ENCODE measurements around the gene NSG1. TPM values are rescaled to one million over a fixed set of nuclear protein-coding genes. Genes with fewer than 3 reads are reported as not detected.

NSG1 gene
- total and polyA plus RNA-seq, 2 experiments from 2014 or later, result 0.31 to 0.86 TPM

- DNase-seq, result no peak
- Histone ChIP-seq H3K9me3 (ENCODE audit: low read depth) (no peaks in the 10 kb centered on the region), H3K9me2 (ENCODE audit: insufficient read depth) (no peaks in the 10 kb centered on the region), H3K79me2 (ENCODE audit: insufficient read depth) (no peaks in the 10 kb centered on the region), H3F3A (ENCODE audit: insufficient read depth) (peaks cover 18% of the 10 kb centered on the region), H3K27me3 (replicated peaks; ENCODE audit: insufficient read depth) (no peaks in the 10 kb centered on the region), H4K20me1 (ENCODE audit: insufficient read depth) (no peaks in the 10 kb centered on the region), H3K27ac (no peak overlapping the region), H3K36me3 (ENCODE audit: low read depth) (peaks cover 12% of the 10 kb centered on the region; the same call in 1 of the 2 replicates), H2AFZ (no peak overlapping the region), H3K4me1 (ENCODE audit: insufficient read depth) (peaks cover 22% of the 10 kb centered on the region), H3K4me3 (no peak overlapping the region), H3K9ac (no peak overlapping the region), H3K4me2 (ENCODE audit: unreplicated experiment) (no peak overlapping the region)
- TF ChIP-seq EZH2 (IDR thresholded peaks at IDR 0.05; ENCODE audit: insufficient read depth, poor library complexity, severe bottlenecking), result no peak
- no peak for TF ChIP-seq EZH2phosphoT487 (IDR thresholded peaks at IDR 0.05; ENCODE audit: insufficient read depth, low read depth)
- in situ Hi-C loops (cut with MboI), result no loop called here
- WGBS, 2 experiments (ENCODE audit: low coverage in 1 of 2, low lambda C conversion rate in 2 of 2, missing lambda C conversion rate in 2 of 2), result 87 to 88% methylated on average over 12 of the region's 12 CpGs
Observed at GRCh38 chr4:4427121-4427870, 40.4 kb downstream of the NSG1 start.

- Histone ChIP-seq H3K9me3 (ENCODE audit: low read depth) (no peaks in the 10 kb centered on the region), H4K20me1 (ENCODE audit: insufficient read depth) (no peaks in the 10 kb centered on the region), H3K4me3 (no peak overlapping the region), H3K79me2 (ENCODE audit: insufficient read depth) (no peaks in the 10 kb centered on the region), H3F3A (ENCODE audit: insufficient read depth) (peaks cover 18% of the 10 kb centered on the region), H2AFZ (no peak overlapping the region), H3K36me3 (ENCODE audit: low read depth) (peaks cover 8% of the 10 kb centered on the region; the same call in 1 of the 2 replicates), H3K4me2 (ENCODE audit: unreplicated experiment) (no peak overlapping the region), H3K27ac (no peak overlapping the region), H3K9ac (no peak overlapping the region), H3K4me1 (ENCODE audit: insufficient read depth) (peaks cover 22% of the 10 kb centered on the region), H3K27me3 (replicated peaks; ENCODE audit: insufficient read depth) (no peaks in the 10 kb centered on the region), H3K9me2 (ENCODE audit: insufficient read depth) (no peaks in the 10 kb centered on the region)
- in situ Hi-C loops (cut with MboI), result no loop called here
- TF ChIP-seq EZH2 (IDR thresholded peaks at IDR 0.05; ENCODE audit: insufficient read depth, poor library complexity, severe bottlenecking) (no peak), EZH2phosphoT487 (IDR thresholded peaks at IDR 0.05; ENCODE audit: insufficient read depth, low read depth) (no peak)
- WGBS, 2 experiments (ENCODE audit: low coverage in 1 of 2, low lambda C conversion rate in 2 of 2, missing lambda C conversion rate in 2 of 2), result 86 to 92% methylated on average over 5 of the region's 5 CpGs
- DNase-seq, result no peak
Observed at GRCh38 chr4:4427886-4428285, 41.0 kb downstream of the NSG1 start.

GRCh38 chr4:4428966-4429875 is 42.3 kb downstream of the NSG1 start:
- no peak overlapping the region for H3K4me3 ChIP-seq
- H3K4me1 ChIP-seq (ENCODE audit: insufficient read depth), result peaks cover 22% of the 10 kb centered on the region
- no peak overlapping the region for H3K9ac ChIP-seq
- H3K36me3 ChIP-seq (ENCODE audit: low read depth), result no peaks in the 10 kb centered on the region
- H2AFZ ChIP-seq, result no peak overlapping the region
- no peaks in the 10 kb centered on the region for H3K9me2 ChIP-seq (ENCODE audit: insufficient read depth)
- in situ Hi-C loops (cut with MboI), result no loop called here
- H3K4me2 ChIP-seq (ENCODE audit: unreplicated experiment), result no peak overlapping the region
- no peaks in the 10 kb centered on the region for H4K20me1 ChIP-seq (ENCODE audit: insufficient read depth)
- H3K9me3 ChIP-seq (ENCODE audit: low read depth), result no peaks in the 10 kb centered on the region
- no peak overlapping the region for H3K27ac ChIP-seq
- no peak for DNase-seq
- 87 to 88% methylated on average over 10 of the region's 10 CpGs for WGBS, 2 experiments (ENCODE audit: low coverage in 1 of 2, low lambda C conversion rate in 2 of 2, missing lambda C conversion rate in 2 of 2)
- peaks cover 18% of the 10 kb centered on the region for H3F3A ChIP-seq (ENCODE audit: insufficient read depth)
- H3K79me2 ChIP-seq (ENCODE audit: insufficient read depth), result no peaks in the 10 kb centered on the region
- no peak for TF ChIP-seq EZH2 (IDR thresholded peaks at IDR 0.05; ENCODE audit: insufficient read depth, poor library complexity, severe bottlenecking)
- no peaks in the 10 kb centered on the region for H3K27me3 ChIP-seq (replicated peaks; ENCODE audit: insufficient read depth)

DNA sequence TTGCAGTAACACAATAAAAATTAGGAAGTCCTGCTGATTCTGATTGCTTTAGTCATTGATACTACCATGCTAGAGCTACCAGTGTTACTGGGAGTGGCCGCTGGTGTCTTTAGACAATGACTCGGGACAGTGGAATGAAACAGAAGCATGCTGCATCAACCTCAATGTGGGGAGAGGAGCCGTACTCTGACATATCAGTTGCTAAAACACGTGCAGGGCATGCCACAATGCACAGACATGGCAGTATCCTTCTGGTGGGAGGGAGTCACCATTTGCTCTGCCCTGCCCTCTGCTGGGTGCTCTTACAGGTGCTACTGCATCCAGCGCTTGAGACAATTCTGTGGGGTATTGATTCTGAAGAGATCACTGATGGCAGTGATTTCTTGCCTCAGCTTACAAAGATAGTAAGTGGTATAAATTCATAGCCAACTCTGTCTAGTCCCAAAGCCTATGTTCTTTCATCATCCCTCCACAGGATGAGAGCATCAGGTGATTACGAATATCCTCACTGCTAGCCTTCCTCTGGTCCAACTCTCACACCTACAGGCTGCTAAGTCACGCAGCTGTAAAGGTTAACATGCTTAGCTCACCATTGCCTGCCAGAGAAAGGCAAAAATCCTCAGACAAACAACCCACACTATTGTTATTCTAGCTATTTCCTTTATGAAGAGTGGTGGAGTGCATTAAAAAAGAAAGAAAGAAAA is 43.7 kb downstream of the NSG1 start:
- TF ChIP-seq EZH2phosphoT487 (IDR thresholded peaks at IDR 0.05; ENCODE audit: insufficient read depth, low read depth), result 0 out of 2 replicates have a peak, but pooled peaks have one; percentile 65
- TF ChIP-seq EZH2 (IDR thresholded peaks at IDR 0.05; ENCODE audit: insufficient read depth, poor library complexity, severe bottlenecking), result no peak
- H3K9ac ChIP-seq, result no peak overlapping the region
- no peaks in the 10 kb centered on the region for H3K79me2 ChIP-seq (ENCODE audit: insufficient read depth)
- H3K4me2 ChIP-seq (ENCODE audit: unreplicated experiment), result peak overlapping the region; percentile 4
- 44 to 47% methylated on average over 7 of the region's 7 CpGs for WGBS, 2 experiments (ENCODE audit: low coverage in 1 of 2, low lambda C conversion rate in 2 of 2, missing lambda C conversion rate in 2 of 2)
- peaks cover 22% of the 10 kb centered on the region for H3K4me1 ChIP-seq (ENCODE audit: insufficient read depth)
- no peaks in the 10 kb centered on the region for H3K9me3 ChIP-seq (ENCODE audit: low read depth)
- H3K4me3 ChIP-seq, result no peak overlapping the region
- peak; percentile 98 for DNase-seq
- no peaks in the 10 kb centered on the region for H3K36me3 ChIP-seq (ENCODE audit: low read depth)
- peaks cover 18% of the 10 kb centered on the region for H3F3A ChIP-seq (ENCODE audit: insufficient read depth)
- no peaks in the 10 kb centered on the region for H3K9me2 ChIP-seq (ENCODE audit: insufficient read depth)
- no peak overlapping the region for H2AFZ ChIP-seq
- H3K27me3 ChIP-seq (replicated peaks; ENCODE audit: insufficient read depth), result no peaks in the 10 kb centered on the region
- H3K27ac ChIP-seq, result peak overlapping the region; percentile 44
- in situ Hi-C loops (cut with MboI), result no loop called here
- H4K20me1 ChIP-seq (ENCODE audit: insufficient read depth), result no peaks in the 10 kb centered on the region

All from GM23248 (cell line).